ENCODE data around the gene TEN1.
"Not testable (repeated sequence)": the region's sequence is repeated elsewhere in the genome, so short reads cannot be mapped to it uniquely, and the experiment has no call there.

Gene TEN1

GRCh38 chr17:76032073-76032779 lies 53.2 kb downstream of the TEN1 start:
- DNase-seq = no peak

GRCh38 chr17:76032780-76033108 lies 53.7 kb downstream of the TEN1 start:
- DNase-seq = no peak

- no peak for DNase-seq
Measured at GRCh38 chr17:76033139-76033538, 54.1 kb downstream of the TEN1 start.

- DNase-seq = no peak
Measured at GRCh38 chr17:76034428-76035350, 55.6 kb downstream of the TEN1 start.

GRCh38 chr17:76036497-76037261 lies 57.6 kb downstream of the TEN1 start:
- no peak for DNase-seq

- no peak for DNase-seq
Measured at GRCh38 chr17:76038050-76038449, 59.0 kb downstream of the TEN1 start.

GRCh38 chr17:76039121-76039520 lies 60.1 kb downstream of the TEN1 start:
- no peak for DNase-seq

- DNase-seq = no peak
Measured at GRCh38 chr17:76040376-76040775, 61.3 kb downstream of the TEN1 start.

- not testable (repeated sequence) for DNase-seq
Measured at GRCh38 chr17:76042868-76043267, 63.8 kb downstream of the TEN1 start.

GRCh38 chr17:76044475-76045007 lies 65.5 kb downstream of the TEN1 start:
- not testable (repeated sequence) for DNase-seq

GRCh38 chr17:76046064-76046463 lies 67.0 kb downstream of the TEN1 start:
- no peak for DNase-seq

- DNase-seq = no peak
Measured at GRCh38 chr17:76048025-76048605, 69.1 kb downstream of the TEN1 start.

- no peak for DNase-seq
Measured at GRCh38 chr17:76048711-76049110, 69.7 kb downstream of the TEN1 start.

- no peak for DNase-seq
Measured at GRCh38 chr17:76049239-76049638, 70.2 kb downstream of the TEN1 start.

- DNase-seq = no peak
Measured at GRCh38 chr17:76049836-76050537, 70.9 kb downstream of the TEN1 start.

Measured in HCEC 1CT (cell line).